Measurements from ENCODE around the gene ARSB.

ARSB gene

GRCh38 chr5:78995521-78996007 is 10.5 kb upstream of the ARSB start:
- Histone ChIP-seq H3K36me3 (ENCODE audit: insufficient read depth, low read length) (no peaks in the 10 kb centered on the region), H3K27me3 (ENCODE audit: insufficient read depth, low read length, poor library complexity, severe bottlenecking) (no peaks in the 10 kb centered on the region), H3K9me2 (replicated peaks; ENCODE audit: low read depth, low read length) (no peaks in the 10 kb centered on the region), H3F3A (ENCODE audit: low read depth) (no peaks in the 10 kb centered on the region), H3K79me2 (ENCODE audit: insufficient read depth, low read length) (no peaks in the 10 kb centered on the region), H3K4me1 (ENCODE audit: insufficient read depth, low read length, poor library complexity, severe bottlenecking) (peaks cover 13% of the 10 kb centered on the region), H4K20me1 (ENCODE audit: insufficient read depth, low read length, poor library complexity, severe bottlenecking) (no peaks in the 10 kb centered on the region), H2AFZ (ENCODE audit: low read length) (no peak overlapping the region), H3K4me2 (ENCODE audit: low read depth, low read length, poor library complexity, severe bottlenecking) (no peak overlapping the region), H3K4me3 (ENCODE audit: low read length, poor library complexity, severe bottlenecking) (no peak overlapping the region), H3K9ac (ENCODE audit: low read depth, low read length, poor library complexity, severe bottlenecking) (no peak overlapping the region), H3K9me3 (ENCODE audit: insufficient read depth, low read depth, low read length) (no peaks in the 10 kb centered on the region)
- no peak for TF ChIP-seq CTCF (conservative IDR thresholded peaks at IDR 0.05; ENCODE audit: low read length)
- no peak for TF ChIP-seq EZH2phosphoT487 (IDR thresholded peaks at IDR 0.05; ENCODE audit: borderline replicate concordance)

- H2AFZ ChIP-seq (ENCODE audit: low read length): no peak overlapping the region
- peaks cover 13% of the 10 kb centered on the region for H3K4me1 ChIP-seq (ENCODE audit: insufficient read depth, low read length, poor library complexity, severe bottlenecking)
These were observed 8.1 kb upstream of the ARSB start for GRCh38 chr5:78993165-78993564.

GRCh38 chr5:78992146-78992545 is 7.0 kb upstream of the ARSB start:
- H3K9ac ChIP-seq (ENCODE audit: low read depth, low read length, poor library complexity, severe bottlenecking): no peak overlapping the region
- no peaks in the 10 kb centered on the region for H4K20me1 ChIP-seq (ENCODE audit: insufficient read depth, low read length, poor library complexity, severe bottlenecking)
- no peaks in the 10 kb centered on the region for H3K36me3 ChIP-seq (ENCODE audit: insufficient read depth, low read length)
- TF ChIP-seq EZH2phosphoT487 (IDR thresholded peaks at IDR 0.05; ENCODE audit: borderline replicate concordance): no peak
- TF ChIP-seq CTCF (conservative IDR thresholded peaks at IDR 0.05; ENCODE audit: low read length): no peak
- H3K79me2 ChIP-seq (ENCODE audit: insufficient read depth, low read length): no peaks in the 10 kb centered on the region
- peaks cover 13% of the 10 kb centered on the region for H3K4me1 ChIP-seq (ENCODE audit: insufficient read depth, low read length, poor library complexity, severe bottlenecking)
- H3K9me2 ChIP-seq (replicated peaks; ENCODE audit: low read depth, low read length): no peaks in the 10 kb centered on the region
- no peaks in the 10 kb centered on the region for H3K9me3 ChIP-seq (ENCODE audit: insufficient read depth, low read depth, low read length)
- H3K27me3 ChIP-seq (ENCODE audit: insufficient read depth, low read length, poor library complexity, severe bottlenecking): no peaks in the 10 kb centered on the region
- no peak overlapping the region for H3K4me2 ChIP-seq (ENCODE audit: low read depth, low read length, poor library complexity, severe bottlenecking)
- H3K4me3 ChIP-seq (ENCODE audit: low read length, poor library complexity, severe bottlenecking): no peak overlapping the region
- H2AFZ ChIP-seq (ENCODE audit: low read length): no peak overlapping the region
- no peaks in the 10 kb centered on the region for H3F3A ChIP-seq (ENCODE audit: low read depth)

More at GRCh38 chr5:78993165-78993564, 8.1 kb upstream of the ARSB start:
- no peaks in the 10 kb centered on the region for H3K36me3 ChIP-seq (ENCODE audit: insufficient read depth, low read length)
- H3K79me2 ChIP-seq (ENCODE audit: insufficient read depth, low read length): no peaks in the 10 kb centered on the region
- no peaks in the 10 kb centered on the region for H4K20me1 ChIP-seq (ENCODE audit: insufficient read depth, low read length, poor library complexity, severe bottlenecking)
- no peaks in the 10 kb centered on the region for H3F3A ChIP-seq (ENCODE audit: low read depth)
- H3K9me3 ChIP-seq (ENCODE audit: insufficient read depth, low read depth, low read length): no peaks in the 10 kb centered on the region
- no peak overlapping the region for H3K4me3 ChIP-seq (ENCODE audit: low read length, poor library complexity, severe bottlenecking)
- TF ChIP-seq CTCF (conservative IDR thresholded peaks at IDR 0.05; ENCODE audit: low read length) (no peak), EZH2phosphoT487 (IDR thresholded peaks at IDR 0.05; ENCODE audit: borderline replicate concordance) (no peak)
- H3K9ac ChIP-seq (ENCODE audit: low read depth, low read length, poor library complexity, severe bottlenecking): no peak overlapping the region
- no peaks in the 10 kb centered on the region for H3K27me3 ChIP-seq (ENCODE audit: insufficient read depth, low read length, poor library complexity, severe bottlenecking)
- H3K4me2 ChIP-seq (ENCODE audit: low read depth, low read length, poor library complexity, severe bottlenecking): peak overlapping the region; percentile 10
- H3K9me2 ChIP-seq (replicated peaks; ENCODE audit: low read depth, low read length): no peaks in the 10 kb centered on the region
